NCI-H2107 treated with DMSO at 0.1 percent for 48 hours (cell line): Measurements from ENCODE around the gene AKR7A2.

Experiments
- DNase-seq: peaks from one replicate; lab custom pipeline; 2025; ENCODE audit not compliant: unreplicated experiment; lab: John Stamatoyannopoulos, UW

The AKR7A2 gene

DNA sequence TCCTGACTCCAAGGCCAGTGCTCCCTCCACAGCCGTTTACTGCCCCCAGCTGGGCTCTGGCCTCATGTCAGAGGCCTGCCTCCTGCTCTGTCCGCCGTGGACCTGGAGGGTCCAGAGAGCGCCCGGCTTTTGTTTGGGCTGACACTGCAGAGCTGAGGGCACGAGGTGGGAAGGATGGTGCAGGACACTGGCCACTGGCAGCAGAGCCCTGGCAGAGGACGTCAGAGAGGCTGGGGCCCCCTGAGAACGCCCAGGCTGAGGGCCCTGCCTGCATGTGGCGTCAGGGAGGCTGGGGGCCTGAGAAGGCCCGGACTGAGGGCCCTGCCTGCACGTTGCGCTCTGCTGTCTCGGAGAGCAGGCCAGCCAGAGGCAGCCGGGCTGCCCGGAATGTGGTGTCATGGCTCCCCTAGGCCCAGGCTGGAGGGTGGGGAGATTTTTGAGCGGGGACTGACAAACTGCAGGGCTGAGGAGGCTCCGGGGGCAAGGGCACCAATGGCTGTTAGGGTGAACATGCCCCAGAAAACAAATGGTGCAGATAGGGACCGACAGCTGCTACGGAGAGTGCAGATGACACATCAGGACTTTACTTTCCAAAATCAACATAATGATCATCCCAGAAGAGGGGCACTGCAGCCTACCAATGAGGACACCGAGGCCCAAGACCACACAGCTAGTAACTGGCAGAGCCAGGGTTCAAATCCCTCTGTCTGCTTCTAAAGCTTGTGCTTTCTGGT, 31.8 kb upstream of the AKR7A2 start:
- DNase-seq, result no peak

DNA sequence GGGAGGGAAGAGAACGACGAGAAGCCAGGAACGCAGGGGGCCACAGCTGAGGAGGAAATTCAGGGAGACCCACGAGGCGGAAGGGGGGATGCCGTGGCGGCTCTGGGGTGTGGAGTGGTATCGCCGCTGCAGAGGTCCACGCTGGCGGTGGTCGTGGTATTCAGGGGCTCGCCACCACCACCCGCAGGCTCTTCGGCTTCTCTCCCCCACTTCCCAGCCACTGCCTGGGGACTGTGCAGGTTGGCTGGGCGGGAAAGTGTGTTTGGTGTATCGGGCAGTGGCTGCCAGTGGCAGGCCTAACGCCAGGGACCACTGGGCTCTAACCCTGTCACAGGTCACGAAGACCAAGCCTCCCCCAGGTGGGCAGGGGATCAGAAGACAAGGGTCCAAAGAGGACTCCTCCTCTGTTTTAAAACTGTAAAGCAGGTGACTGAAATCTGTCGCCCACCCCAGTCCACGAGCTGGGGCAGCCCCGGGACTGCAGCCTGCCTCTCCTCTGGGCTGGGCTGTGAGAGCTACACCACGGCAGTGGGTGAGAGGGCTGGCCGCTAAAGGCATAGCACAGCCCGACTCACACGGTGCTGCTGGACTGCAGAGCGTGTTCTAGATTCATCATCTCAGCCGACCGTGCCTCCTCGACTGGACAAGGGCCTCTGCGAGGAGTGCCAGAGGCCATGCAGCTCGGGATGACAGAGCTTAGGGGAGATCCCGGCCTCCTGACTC, 31.1 kb upstream of the AKR7A2 start:
- no peak for DNase-seq

DNA sequence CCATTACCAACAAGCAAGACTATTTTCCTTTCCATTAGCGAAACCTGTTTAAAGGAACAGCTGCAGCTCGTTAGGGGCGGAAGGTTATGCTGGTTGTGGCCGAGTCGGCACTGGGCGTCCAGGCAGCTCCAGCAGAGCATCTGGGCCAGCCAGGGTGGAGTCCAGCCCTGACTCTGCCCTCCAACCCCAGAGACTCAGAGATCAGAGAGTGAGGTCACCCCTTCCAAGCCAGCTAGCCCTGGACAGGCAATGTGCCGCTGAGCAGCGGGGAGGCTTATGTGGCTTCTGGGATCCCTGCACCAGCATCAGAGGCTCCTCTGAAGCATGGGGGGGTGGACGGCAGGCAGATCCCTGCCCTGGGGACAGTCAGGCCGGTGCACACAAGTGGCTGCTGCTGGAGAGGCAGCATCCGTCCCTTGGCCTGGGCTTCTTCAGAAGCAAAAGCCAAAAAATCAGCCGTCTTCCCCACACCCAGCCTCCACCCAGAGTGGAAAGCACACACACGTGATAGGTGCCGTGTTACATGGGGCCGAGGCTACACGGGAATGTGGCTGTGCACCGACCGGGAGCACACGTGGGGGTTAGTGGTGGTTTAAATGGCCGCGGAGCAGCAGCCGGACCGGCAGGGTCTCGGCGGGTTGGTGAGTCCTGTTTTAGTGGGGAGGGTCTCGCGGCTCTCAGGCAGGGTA, 30.3 kb upstream of the AKR7A2 start:
- no peak for DNase-seq

DNA sequence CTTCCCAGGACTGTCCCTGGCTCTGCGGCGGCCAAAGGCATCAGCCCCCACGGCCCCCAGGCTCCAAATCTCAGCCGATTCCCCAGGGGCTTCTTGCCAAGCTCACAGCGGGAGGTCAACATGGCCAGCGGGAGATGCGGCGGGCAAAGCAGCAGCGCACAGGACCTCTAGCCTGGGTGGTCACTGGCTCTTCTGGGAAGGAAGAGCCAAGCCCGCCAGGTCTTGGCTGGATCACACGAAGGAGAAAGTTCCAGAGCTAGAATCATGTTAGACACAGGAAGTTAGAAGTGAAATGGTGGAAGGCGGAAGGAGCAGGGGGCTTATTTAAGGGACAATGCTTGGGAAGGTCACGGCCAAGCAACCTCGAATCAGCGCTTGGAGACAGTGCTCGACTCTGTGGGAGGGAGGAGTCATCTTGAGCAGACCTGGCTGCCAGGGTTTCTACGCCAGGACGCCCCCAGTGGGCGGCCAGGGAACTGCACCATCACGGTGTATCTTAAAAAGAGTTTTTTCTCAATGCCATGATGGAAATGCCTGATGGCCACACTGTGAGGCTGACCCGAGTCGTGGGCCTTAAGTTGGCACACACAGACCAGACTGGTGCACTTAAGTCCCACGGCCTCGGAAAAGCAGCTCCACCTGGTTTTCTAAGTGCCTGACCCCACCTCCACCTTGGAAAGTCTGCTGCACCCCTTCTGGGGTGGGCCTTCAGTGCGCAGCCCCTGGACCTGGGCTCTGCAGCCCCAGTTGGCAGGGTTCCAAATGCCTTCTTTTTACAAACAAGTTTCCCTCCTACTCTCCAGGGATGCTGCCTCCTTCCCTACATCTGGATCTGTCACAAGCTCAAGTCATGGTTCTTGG, 29.5 kb upstream of the AKR7A2 start:
- DNase-seq, result no peak

DNA sequence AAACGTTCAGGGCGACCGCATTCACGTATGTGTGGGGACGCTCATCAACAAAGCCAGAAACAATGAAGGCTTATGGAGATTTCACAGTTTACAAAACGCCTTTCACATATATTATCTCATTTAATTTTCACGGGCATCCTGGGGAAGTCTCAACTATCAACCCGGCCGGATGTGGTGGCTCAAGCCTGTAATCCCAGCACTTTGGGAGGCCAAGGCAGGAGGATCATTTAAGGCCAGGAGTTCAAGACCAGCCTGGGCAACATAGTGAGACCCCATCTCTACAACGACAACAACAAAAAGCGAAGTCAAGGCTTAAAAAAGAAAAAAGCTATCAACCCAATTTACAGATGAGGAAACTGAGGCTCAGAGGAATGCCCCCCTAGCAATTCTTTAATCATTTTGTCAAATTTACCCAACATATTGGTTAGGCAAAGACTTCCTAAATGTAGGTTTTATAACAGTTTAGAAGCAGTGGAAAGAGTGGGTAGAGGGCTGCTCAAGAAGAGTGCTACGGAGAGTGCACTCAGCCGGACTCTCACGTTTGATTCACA, 28.5 kb upstream of the AKR7A2 start:
- no peak for DNase-seq

DNA sequence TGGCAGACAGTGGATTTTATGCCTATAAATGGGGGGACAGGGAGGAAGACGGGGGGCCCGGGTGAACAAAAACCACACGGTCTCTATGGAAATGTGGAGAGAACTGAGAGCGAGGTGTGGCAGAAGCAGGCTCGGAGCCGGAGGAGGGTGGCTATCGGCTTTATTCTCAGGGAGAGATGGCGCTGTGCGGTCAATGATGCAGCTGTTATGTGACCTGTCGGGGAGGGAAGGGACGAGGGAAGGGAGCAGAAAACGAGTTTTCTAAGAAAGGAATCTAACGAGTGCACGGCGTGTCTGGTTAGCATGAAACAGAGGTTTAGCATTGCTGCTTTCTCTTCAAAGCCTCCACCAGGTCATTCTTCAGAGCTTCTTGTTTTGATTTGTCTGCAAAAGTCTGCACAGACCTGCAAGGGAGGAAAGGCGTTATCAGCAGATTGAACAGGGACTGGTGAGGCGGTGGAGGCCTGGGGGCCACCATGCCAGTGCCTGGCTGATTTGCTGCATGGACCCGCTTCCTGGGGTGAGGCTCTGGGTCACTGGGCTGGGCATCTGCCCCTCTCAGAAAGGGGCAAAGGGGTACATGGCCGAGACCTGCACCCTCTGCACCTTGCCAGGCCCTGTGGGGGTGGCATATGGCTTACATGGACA, 27.4 kb upstream of the AKR7A2 start:
- DNase-seq, result no peak

DNA sequence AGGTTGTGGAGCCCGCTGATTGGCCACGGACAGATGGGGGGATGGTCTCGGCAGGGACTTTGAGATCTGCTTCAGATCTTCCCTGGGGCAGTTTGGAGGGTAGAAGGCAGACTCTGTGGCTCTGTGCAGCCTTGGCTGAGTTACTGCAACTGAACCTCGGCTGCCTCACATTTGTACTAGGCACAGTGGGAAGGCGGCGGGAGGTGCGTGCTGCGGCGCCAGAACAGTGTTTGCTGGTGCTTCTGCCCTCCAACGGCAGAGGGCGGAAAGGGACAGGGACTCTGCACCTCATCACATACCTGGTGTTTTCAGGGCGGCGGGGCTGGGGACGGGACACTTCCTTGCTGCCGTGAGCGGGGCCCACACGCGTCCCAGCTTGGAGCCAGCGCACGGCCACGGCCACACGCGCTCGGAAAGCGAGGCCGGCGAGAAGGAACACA, 26.4 kb upstream of the AKR7A2 start:
- DNase-seq, result no peak

DNA sequence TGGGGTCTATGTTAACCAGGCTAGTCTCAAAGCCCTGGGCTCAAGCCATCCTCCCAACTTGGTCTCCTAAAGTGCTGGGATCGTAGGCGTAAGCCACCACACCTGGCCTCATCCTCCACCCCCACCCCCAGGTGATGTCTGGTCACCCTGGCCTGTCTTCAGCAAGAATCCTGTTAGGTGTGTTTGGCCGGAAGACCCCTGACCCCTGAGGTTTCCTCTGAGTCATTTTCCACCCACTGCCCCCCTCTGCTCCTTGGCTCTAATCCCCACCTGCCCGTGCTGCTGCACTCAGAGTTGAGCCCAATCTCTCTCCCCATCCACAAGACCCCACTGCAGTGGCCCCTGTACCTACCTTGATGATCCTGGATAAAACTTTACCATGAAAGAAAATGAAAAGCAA, 25.3 kb upstream of the AKR7A2 start:
- no peak for DNase-seq

DNA sequence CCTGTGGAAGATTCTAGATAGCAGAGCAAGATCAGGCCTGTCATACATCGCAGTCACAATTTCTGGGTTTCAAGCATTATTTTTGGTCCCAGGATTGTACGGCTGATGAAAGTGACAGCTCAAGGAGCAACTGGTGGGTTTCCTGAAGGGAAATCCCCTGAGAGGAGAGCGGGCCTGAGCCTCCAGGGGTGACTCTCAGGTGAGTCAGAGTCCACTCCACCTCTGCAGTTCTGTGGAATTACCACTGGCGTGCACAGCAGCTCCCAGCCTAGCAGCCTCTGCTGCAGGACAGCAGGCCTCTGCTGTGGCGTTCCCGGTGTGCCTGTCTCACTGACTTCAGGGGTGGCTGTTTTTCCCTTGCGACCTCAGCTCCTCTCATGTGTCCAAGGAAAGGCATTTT, 24.6 kb upstream of the AKR7A2 start:
- no peak for DNase-seq

DNA sequence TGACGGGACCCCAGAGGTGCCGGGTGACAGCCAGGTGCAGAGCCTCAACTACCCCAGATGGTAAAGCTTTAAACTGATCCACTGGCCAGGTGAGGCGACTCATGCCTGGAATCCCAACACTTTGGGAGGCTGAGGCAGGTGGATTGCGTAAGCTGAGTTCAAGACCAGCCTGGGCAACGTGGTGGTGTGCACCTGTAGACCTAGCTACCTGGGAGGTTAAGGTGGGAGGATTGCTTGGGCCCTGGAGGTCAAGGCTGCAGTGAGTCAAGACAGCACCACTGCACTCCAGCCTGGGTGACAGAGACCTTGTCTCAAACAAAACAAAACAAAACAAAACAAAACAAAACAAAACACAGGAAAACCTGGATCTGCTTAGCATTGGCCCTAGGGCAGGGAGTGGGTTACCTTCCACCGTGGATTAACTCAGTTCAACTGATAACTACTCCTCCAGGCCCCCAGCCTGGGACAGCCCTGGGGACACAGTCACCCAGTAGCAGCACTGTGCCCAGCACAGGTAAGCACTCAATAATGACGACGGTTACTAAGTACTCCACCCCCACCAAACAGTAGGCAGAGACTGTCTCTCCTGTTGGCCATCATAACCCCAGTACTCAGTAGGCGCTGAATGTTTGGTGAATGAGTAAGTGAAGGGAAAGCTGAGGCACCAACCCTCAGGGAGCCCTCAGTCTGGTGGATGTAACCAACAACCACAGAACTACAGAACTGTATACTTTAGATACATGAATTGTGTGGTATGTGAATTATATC, 21.8 kb upstream of the AKR7A2 start:
- no peak for DNase-seq

DNA sequence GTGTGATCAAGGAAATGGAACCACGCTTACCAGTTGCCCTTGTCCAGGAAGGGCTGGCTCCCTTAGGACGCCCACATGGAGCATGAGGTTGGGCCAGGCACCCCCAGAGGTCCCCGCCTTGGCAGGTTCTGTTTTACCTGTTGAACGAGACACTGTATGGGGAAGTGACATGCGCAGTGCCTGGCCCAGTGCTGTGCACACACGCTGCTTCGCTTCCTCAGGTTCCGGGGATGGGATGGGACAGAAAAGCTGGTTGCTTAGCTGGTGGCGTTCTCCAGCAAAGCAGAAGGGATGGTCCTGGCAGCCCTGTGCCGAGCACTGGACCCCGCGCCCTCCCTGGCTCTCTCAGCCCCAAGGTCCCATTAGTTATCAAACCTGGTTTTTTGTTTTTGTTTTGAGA, 20.9 kb upstream of the AKR7A2 start:
- DNase-seq, result no peak

DNA sequence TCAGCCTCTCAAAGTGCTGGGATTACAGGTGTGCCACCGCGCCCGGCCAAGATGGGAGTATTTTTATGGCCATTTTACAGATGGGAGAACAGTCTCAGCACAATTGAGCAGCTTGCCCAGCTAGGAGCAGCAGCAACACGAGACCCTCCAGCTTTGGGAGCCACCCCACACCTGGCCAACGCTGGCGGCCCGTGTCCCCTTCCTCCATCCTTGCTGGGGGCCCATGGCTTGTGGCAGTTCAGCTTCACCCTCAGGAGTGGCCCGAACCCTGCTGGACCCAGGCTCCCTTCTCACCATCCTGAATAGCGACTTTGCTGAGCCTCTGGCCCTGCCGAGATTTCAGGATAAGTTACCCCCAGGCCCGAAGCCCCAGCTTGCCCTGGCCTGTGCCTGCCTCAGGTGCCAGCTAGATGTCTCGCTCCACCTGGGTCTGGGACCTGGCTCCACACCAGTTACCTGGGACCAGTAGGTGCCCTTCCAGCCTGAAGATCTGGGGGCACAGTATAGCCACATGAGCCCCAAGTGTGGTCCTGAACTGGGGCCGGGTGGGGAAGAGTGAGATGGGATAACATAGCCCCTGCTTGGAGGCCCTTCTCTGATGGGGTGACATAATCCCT, 19.4 kb upstream of the AKR7A2 start:
- no peak for DNase-seq

DNA sequence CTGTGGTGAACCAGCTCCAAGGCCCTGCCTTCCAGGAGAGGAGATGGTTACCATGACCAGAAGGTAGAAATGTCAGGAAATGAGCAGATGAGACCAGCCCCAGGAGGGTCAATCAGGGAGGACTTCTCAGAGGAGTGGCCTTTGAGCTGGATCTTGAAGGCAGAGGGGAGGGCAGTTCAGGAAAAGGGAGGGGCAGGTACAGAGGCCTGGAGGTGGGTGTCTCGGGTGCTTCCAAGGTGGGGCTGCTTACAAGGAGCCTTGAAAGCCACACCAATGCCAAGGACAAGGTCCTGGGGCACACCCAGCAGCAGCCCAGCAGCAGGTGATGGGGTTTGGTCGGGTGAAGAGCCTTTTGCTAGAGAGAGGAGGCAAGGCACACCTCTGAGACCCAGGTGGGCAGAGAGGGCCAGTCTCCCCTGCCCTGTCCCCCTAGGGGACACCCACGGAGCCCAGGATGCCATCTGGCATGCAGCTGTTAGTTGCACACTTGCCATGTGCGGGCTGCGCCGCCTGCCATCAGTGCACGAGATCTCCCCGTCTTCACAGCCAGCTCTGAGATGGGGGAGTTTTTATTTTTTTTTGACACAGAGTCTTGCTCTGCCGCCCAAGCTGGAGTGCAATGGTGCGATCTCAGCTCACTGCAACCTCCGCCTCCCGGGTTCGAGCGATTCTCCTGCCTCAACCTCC, 18.6 kb upstream of the AKR7A2 start:
- no peak for DNase-seq

DNA sequence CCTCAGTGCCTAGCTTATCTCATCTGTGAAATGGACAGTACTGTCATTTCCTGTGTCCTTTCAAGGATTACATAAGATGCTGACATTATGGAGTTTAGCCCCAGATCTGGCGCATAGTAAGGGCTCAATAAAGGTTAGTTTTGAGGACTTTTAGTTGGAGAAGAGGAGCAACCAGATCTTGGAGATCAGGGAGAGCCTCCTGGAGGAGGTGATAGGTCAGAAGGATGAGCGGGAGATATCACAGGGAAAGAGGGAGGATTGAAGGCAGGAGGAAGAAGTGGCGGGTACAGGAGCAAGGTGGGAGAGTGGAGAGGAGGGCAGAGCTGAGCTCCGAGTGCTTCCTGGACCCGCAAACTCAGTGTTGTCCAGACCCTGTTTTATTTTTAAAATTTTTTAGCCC, 17.7 kb upstream of the AKR7A2 start:
- no peak for DNase-seq

DNA sequence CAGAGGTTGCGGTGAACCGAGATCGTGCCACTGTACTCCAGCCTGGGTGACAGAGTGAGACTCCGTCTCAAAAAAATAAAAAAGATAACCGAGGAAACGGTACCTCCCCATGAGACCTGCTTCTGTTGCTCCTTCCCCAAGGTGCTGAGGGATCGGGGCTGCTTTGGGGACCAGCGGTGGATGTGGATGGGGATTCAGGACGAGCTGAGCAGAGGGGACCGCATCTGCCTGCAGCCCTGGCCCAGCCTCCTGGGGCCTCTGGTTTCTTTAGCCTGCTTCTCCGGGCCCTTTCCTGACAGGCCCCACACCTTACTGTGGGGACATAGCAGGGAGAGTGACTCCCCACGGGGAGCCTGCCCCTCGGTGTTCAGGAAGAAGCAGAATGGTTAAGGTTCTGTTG, 17.2 kb upstream of the AKR7A2 start:
- DNase-seq, result no peak

DNA sequence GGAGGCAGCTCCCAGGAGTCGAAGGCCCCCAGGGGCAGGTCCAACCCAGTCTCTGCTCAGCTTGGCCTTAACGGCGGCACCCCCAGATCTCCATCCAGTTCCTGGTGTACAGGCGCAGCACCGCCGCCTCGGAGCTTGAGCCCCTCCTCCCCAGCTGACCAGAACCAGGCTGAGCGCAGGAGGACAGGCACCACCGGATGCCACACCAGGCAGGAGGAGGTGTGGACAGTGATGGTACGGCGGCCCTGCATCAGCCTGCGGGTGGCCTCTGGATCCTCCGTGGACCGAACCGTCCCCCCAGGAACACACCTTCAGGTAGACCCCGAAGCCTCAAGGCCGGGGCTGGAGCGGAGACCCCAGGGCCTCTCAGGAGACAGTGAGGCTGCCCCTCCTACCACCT, 16.5 kb upstream of the AKR7A2 start:
- no peak for DNase-seq

DNA sequence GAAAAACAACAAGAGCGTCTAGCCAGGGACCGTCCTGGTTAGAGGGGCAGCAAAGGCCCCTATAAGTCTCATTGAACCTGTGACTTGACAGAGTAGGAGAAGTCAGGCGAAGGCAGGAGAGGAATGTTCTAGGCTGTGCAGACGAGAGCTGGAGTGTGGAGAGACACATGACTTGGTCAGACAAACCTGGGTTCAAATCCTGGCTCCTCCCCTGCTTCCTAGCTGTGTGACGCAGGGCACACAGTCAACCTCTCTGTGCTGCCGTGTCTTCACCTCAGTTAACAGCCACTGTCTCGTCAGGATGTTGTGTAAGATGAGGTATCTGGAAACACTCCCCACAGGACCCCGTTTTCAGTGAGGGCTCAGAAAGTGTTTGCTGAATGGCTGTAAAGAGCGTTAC, 15.8 kb upstream of the AKR7A2 start:
- no peak for DNase-seq

DNA sequence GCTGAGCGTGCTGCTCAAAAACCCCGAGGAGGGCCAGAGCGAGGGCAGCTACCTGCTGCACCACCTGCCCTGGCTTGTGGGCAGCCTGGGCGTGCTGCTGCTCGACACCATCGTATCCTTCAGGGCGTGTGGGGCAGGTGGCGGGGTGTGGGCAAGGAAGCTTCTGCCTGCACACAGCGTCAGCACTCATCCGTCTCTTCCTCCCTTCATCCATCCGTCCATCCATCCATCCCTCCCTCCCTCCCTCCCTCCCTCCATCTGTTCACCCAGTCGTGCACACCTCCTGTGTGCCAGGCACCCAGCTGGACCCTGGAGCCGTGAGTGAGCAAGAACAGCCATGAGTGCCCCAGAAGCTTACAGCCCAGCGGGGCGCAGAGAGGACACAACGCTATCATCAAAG, 15.4 kb upstream of the AKR7A2 start:
- no peak for DNase-seq

DNA sequence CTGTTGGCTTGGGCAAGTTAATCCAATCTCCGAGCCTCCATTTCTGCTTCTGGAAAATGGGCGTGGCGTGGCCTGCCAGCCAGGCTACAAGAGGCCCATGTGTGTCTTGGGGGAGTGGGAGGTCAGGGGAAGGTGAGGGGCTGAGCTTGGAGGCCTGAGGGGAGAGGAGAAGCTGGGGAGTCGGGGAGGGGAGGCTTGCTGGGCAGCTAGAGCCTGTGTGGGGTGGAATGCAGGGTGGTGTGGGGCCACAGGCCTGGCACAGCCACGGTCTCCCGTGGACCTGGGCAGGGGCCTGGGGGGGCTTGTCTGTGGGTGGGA, 14.8 kb upstream of the AKR7A2 start:
- DNase-seq, result no peak
